HepG2 (cell line): ENCODE data around the gene ACP2. TPM values are rescaled to one million over a fixed set of nuclear protein-coding genes. Genes with fewer than 3 reads are reported as not detected.

Source experiments
- JARID2 ChIP-seq: sonication (generic); formaldehyde crosslinking; IDR thresholded peaks from 2 replicates; pipeline ENCODE4 v1.8.1; 2023; ENCODE audit warnings: missing genetic modification reagents, inconsistent platforms; ENCODE audit not compliant: insufficient replicate concordance
- KAT2B ChIP-seq: fragments of 150-350 bp; IDR thresholded peaks from 2 replicates; pipeline ENCODE4 v1.6.1; 2014; ENCODE audit warnings: low read depth, low read length, borderline replicate concordance
- LRRFIP1 ChIP-seq: sonication (generic); formaldehyde crosslinking; conservative IDR thresholded peaks from 2 replicates; pipeline ENCODE4 v1.4.0; 2020; ENCODE audit warnings: missing genetic modification reagents
- MAF1 ChIP-seq: sonication (generic); formaldehyde crosslinking; IDR thresholded peaks from 2 replicates; pipeline ENCODE4 v1.5.0; 2020; ENCODE audit warnings: missing genetic modification reagents, borderline replicate concordance
- MAFG ChIP-seq: sonication (generic); formaldehyde crosslinking; IDR thresholded peaks from 2 replicates; pipeline ENCODE4 v1.5.1; 2020; ENCODE audit warnings: mild to moderate bottlenecking, missing genetic modification reagents
- POLR2G ChIP-seq: fragments of 200-400 bp; formaldehyde crosslinking; IDR thresholded peaks from 2 replicates; pipeline ENCODE4 v1.6.1; 2018; ENCODE audit warnings: mild to moderate bottlenecking, low read depth, low read length, moderate library complexity
- RELA ChIP-seq: sonication (generic); formaldehyde crosslinking; IDR thresholded peaks from 2 replicates; pipeline ENCODE4 v1.4.0; 2020; ENCODE audit warnings: missing genetic modification reagents
- REST ChIP-seq, 2 experiments: IDR thresholded peaks; 2 replicates each; pipeline ENCODE4 v1.6.1; 2011 to 2012; ENCODE audit warnings: low read length in 2 of 2, borderline replicate concordance in 1 of 2, low read depth in 1 of 2, mild to moderate bottlenecking in 1 of 2, moderate library complexity in 1 of 2
- RXRA ChIP-seq: sonication (generic); formaldehyde crosslinking; IDR thresholded peaks from 2 replicates; pipeline ENCODE4 v1.5.1; 2020; ENCODE audit warnings: missing genetic modification reagents
- ZBTB20 ChIP-seq: sonication (generic); formaldehyde crosslinking; IDR thresholded peaks from 2 replicates; pipeline ENCODE4 v1.8.1; 2023; ENCODE audit warnings: missing genetic modification reagents, low read depth, mild to moderate bottlenecking, borderline replicate concordance
- ZNF292 ChIP-seq: sonication (generic); formaldehyde crosslinking; IDR thresholded peaks from 2 replicates; pipeline ENCODE4 v1.8.1; 2022; ENCODE audit warnings: mild to moderate bottlenecking, low read depth, missing genetic modification reagents, borderline replicate concordance
- ZNF296 ChIP-seq: sonication (generic); formaldehyde crosslinking; conservative IDR thresholded peaks from 2 replicates; pipeline ENCODE4 v1.5.0; 2020; ENCODE audit warnings: mild to moderate bottlenecking, missing genetic modification reagents
- ZNF446 ChIP-seq: sonication (generic); formaldehyde crosslinking; IDR thresholded peaks from 2 replicates; pipeline ENCODE4 v1.5.0; 2020; ENCODE audit warnings: mild to moderate bottlenecking, missing genetic modification reagents
- ZNF660 ChIP-seq: sonication (generic); formaldehyde crosslinking; IDR thresholded peaks from 2 replicates; pipeline ENCODE4 v1.5.1; 2020; ENCODE audit warnings: mild to moderate bottlenecking, low read depth, missing genetic modification reagents, borderline replicate concordance
- polyA plus RNA-seq, 8 experiments: library from polyadenylated mRNA; depleted of rRNA in 3 of 8; stranded (reverse) in 7 of 8; unstranded in 1 of 8; fragments of >200 nt; fragmentation: Illumina TruSeq in 4 of 8; extraction: Trizol in 4 of 8; gene quantifications; 2 replicates each; pipeline versions ENCODE4 v1.2.1 to v1.2.3, GENCODE V29; 2011 to 2016; ENCODE audit warnings: low read depth in 4 of 8, missing spikeins in 1 of 8, mixed read lengths in 1 of 8; ENCODE audit not compliant: insufficient read depth in 1 of 8
- total RNA-seq, 5 experiments: library from RNA; depleted of rRNA; stranded (reverse); fragments of >200 nt; fragmentation: Illumina TruSeq; extraction: Trizol; gene quantifications; 2 replicates each; pipeline ENCODE4 v1.2.3, GENCODE V29; 2016; ENCODE audit warnings: low read depth in 1 of 5
- TF ChIP-seq, protein P1 (sequence below): sonication (generic); formaldehyde crosslinking; IDR thresholded peaks from 2 replicates; pipeline ENCODE4 v1.8.0; 2022; ENCODE audit warnings: mild to moderate bottlenecking, missing genetic modification reagents, borderline replicate concordance
- TF ChIP-seq, protein P2 (sequence below): sonication (generic); formaldehyde crosslinking; IDR thresholded peaks from 2 replicates; pipeline ENCODE4 v1.5.1; 2020; ENCODE audit warnings: missing genetic modification reagents, mild to moderate bottlenecking, borderline replicate concordance
- TF ChIP-seq, protein P3 (sequence below): IDR thresholded peaks from 2 replicates; pipeline ENCODE4 v1.6.1; 2016

Gene ACP2
- total and polyA plus RNA-seq, 2 of the 13 experiments (the other 11 are each of a cell fraction or from before 2014, with no cell fraction given), result 17.7 to 20.2 TPM

- peak; percentile 73 for TF ChIP-seq POLR2G
- peak; percentile 30 for TF ChIP-seq ZBTB20 (CRISPR knock-in tag)
- TF ChIP-seq, protein P1, sequence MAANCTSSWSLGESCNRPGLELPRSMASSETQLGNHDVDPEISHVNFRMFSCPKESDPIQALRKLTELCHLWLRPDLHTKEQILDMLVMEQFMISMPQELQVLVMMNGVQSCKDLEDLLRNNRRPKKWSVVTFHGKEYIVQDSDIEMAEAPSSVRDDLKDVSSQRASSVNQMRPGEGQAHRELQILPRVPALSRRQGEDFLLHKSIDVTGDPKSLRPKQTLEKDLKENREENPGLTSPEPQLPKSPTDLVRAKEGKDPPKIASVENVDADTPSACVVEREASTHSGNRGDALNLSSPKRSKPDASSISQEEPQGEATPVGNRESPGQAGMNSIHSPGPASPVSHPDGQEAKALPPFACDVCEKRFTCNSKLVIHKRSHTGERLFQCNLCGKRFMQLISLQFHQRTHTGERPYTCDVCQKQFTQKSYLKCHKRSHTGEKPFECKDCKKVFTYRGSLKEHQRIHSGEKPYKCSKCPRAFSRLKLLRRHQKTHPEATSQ (CRISPR knock-in tag), result no peak; the same call in 1 of the 2 replicates
- TF ChIP-seq ZNF660 (CRISPR knock-in tag), result no peak
- TF ChIP-seq ZNF292 (CRISPR knock-in tag), result peak; percentile 86; the same call in 1 of the 2 replicates
- peak; percentile 69; the same call in 1 of the 2 replicates for TF ChIP-seq RXRA
- no peak for TF ChIP-seq ZNF446 (CRISPR knock-in tag)
- no peak for TF ChIP-seq REST (IDR thresholded peaks at IDR 0.05; ENCODE audit: borderline replicate concordance in 1 of 2, low read depth in 1 of 2, low read length in 2 of 2)
- TF ChIP-seq LRRFIP1, result no peak
- TF ChIP-seq JARID2 (CRISPR knock-in tag), result no peak
- TF ChIP-seq MAFG (CRISPR knock-in tag), result no peak
- TF ChIP-seq KAT2B, result no peak
- TF ChIP-seq ZNF296 (CRISPR knock-in tag), result no peak
- TF ChIP-seq, protein P2, sequence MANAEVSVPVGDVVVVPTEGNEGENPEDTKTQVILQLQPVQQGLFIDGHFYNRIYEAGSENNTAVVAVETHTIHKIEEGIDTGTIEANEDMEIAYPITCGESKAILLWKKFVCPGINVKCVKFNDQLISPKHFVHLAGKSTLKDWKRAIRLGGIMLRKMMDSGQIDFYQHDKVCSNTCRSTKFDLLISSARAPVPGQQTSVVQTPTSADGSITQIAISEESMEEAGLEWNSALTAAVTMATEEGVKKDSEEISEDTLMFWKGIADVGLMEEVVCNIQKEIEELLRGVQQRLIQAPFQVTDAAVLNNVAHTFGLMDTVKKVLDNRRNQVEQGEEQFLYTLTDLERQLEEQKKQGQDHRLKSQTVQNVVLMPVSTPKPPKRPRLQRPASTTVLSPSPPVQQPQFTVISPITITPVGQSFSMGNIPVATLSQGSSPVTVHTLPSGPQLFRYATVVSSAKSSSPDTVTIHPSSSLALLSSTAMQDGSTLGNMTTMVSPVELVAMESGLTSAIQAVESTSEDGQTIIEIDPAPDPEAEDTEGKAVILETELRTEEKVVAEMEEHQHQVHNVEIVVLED (CRISPR knock-in tag), result no peak
- TF ChIP-seq MAF1 (CRISPR knock-in tag), result no peak
- TF ChIP-seq, protein P3, sequence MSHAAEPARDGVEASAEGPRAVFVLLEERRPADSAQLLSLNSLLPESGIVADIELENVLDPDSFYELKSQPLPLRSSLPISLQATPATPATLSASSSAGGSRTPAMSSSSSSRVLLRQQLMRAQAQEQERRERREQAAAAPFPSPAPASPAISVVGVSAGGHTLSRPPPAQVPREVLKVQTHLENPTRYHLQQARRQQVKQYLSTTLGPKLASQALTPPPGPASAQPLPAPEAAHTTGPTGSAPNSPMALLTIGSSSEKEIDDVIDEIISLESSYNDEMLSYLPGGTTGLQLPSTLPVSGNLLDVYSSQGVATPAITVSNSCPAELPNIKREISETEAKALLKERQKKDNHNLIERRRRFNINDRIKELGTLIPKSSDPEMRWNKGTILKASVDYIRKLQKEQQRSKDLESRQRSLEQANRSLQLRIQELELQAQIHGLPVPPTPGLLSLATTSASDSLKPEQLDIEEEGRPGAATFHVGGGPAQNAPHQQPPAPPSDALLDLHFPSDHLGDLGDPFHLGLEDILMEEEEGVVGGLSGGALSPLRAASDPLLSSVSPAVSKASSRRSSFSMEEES, result peak; percentile 60; the same call in 1 of the 2 replicates
- no peak for TF ChIP-seq RELA
These were observed 9.1 kb upstream of the ACP2 start, which contains the start of gene NR1H3 (continued) for GRCh38 chr11:47257517-47258316.
